HG03097 (cell line): ENCODE results near the gene THNSL1.

Experiments
- ATAC-seq: cut with Tn5 transposase; IDR thresholded peaks from one replicate; pipeline ENCODE4 v1.9.1; 2021; ENCODE audit not compliant: unreplicated experiment, low FRiP score

Gene THNSL1

DNA sequence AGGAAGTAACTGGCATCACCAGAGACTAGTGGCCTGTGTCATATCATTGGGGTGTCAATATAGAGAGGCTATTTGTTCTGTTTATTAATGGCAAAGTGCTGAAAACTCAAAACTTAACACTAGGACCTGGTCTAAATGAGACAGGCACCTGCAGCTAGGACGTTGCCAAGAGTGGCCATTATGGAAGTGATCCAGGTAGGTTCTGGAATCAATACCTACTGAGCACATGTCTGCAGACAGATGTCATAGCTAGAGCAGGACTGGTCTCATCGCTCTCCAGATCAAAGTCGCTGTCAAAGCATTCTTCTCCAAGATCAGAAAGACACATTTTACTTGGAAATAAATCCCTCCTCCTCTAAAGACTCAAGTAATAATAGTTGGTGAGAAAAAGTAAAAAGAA lies 40.3 kb downstream of the THNSL1 start:
- no peak for ATAC-seq

DNA sequence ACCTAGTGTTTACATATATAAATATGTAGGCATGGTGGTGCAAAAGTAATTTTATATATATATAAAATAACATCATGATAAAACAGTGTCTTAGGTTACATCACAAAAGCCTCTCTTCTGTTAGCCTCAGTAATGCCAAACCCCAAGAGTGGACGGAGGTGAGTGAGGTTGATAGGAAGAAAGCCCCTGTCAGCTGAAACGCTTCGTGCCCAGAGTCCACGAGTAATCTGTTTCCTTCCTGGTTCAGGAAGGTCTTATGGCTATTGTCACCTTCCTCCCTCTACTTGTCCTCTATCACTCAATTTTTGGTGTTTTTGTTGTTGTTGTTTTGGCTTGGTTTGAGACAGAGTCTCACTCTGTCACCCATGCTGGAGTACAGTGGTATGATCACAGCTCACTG lies 41.5 kb downstream of the THNSL1 start:
- ATAC-seq, result no peak

DNA sequence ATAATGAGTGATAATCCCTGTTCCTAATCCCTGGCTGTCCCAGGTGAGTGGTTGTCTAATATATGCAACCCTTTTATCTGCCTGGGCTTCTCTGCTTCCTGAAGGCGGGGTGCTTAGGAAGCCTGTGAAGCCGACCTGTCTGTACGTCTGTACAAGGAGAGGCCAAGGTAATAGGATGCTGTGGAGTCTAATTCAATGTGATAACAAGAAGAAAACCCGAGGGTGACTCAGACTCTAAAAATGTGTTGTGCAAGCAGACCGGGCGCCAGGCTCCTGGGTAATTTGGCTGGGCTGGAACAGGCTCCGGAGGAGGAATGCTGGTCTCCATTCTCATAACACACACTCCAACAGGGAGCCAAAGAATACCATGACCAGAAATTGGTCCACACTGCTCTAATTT lies 43.6 kb downstream of the THNSL1 start:
- no peak for ATAC-seq

DNA sequence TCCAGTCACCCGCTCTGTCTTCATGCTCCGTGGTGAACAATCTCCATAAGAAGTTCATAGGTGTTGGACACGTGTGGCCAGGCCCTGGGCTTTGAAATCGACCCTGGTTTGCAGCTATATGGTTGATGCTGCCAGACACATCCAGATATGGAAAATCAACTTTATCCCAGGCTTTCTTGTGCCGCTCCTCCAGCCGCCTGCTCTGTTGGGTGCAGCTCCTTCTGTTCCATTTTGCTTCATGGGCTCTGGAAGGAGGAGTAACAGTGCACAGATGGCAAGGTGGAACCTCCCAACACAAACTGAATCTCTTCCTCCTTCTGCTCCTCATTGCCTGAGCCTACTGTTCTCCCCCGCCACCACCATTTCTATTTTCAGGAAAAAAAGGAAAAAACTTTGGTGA lies 44.7 kb downstream of the THNSL1 start:
- ATAC-seq, result no peak

DNA sequence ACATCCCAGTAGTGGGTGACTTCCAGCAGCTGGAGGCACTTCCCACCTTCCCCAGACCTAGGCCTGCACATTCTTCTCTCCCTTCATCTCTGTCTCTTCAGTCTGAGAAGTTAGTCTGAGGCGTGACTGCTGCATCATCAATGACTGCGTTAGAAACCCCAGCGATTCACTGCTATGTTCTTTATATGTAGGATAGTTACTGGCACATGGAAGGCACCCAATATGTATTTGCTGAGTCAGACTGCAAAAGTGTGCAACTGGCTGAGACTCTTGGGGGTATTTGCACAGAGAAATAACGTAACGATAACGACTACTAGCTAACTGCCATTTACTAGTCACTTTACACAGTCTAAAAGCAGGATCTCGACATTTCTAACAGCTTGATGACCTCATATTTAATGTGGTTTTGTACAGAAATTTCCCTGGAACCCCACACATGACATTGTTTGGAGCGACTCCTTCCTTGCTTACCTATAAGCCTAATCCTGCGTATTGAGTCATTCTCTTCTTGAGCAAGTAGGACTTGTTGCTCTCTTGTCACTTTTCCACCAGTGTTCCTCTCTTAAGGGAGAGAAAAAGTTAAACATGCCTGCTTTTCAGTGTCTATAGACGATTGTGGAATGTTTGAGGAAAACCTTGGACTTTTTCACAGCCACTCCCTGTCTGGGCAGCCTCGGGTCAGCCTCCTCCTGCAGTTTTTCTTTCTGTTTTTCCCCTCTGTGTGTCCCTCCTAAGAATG lies 45.5 kb downstream of the THNSL1 start:
- ATAC-seq, result no peak

DNA sequence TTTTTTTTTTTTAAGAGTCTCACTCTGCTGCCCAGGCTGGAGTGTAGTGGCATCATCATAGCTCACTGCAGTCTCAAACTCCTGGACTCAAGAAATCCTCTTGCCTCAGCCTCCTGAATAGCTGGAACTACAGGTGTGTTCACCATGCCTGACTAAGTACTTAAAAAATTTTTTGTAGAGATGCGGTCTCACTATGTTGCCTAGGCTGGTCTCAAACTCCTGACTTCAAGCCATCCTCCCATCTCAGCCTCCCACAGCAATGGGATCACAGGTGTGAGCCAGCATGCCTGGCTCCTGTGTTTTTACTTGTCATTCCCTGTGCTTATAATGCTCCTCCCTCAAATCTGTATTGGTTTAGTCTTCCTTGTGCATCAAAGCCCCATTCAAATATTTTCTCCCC lies 46.7 kb downstream of the THNSL1 start:
- ATAC-seq, result no peak

DNA sequence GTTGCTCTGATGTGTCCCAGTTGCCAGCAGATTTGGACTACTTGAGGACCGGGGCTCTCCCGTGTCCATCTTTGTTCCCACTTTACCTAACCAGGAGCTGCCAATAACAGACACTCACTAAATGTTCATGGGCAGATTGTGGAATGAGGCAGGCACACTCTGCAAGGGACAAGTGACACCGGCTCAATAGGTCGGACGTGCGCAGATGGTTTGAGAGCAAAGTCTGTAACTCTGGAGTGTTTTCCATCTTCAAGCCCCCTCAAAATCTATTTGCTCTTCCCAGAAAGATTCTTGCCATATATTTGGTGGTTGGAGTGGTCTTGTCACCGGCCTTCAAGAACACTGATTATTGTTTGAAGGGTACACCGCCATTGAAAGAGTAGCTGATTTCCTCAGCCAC lies 47.2 kb downstream of the THNSL1 start:
- no peak for ATAC-seq

DNA sequence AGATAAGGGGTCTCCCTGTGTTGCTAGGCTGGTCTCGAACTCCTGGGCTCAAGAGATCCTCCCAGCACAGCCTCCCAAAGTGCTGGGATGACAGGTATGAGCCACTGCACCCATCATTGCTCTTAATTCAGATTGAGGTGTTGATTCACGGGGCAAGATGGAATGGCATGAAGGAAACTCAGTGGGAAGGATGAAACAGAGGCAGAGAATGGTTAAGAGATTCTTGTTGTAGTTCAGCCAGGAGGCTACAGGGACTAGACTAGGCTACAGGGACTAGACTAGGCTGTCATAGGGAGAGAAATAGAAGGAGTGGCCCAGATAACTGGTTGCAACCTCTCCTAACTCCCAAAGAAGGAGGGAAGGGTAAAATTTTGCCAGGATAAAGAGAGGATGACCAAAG lies 48.0 kb downstream of the THNSL1 start:
- ATAC-seq, result no peak

DNA sequence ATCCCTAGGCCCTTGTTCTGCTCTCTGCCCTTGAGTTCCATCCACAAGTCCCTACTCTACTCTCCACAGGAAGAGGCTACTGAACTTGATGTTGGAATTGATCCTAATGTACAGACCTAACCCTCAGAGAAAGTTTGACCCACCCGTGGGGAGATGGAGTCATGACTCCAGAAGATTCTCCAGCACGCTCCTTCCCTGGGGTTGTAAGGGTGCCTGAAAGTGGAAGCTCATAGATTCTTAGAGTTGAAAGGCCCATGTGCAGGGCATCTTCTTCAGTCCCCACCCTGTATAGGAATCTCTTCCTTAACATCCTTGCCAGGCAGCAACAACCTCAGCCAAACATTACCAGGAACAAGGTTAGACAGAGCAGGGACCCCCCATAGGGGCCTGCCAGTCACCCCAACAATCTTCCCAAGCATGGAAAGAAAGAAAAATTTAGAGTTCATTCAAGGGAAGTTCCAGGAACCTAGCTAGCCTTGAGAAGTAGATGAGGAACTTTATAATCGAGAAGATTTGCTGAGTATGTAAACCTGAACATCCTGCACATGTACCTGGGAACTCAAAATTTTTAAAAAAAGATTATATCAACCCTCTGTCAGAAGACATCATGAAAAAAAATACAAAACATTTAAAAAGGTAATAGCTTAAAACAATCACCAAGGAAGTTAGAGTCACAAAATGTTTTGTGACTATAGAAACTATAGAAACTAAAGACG lies 49.5 kb downstream of the THNSL1 start:
- no peak for ATAC-seq

DNA sequence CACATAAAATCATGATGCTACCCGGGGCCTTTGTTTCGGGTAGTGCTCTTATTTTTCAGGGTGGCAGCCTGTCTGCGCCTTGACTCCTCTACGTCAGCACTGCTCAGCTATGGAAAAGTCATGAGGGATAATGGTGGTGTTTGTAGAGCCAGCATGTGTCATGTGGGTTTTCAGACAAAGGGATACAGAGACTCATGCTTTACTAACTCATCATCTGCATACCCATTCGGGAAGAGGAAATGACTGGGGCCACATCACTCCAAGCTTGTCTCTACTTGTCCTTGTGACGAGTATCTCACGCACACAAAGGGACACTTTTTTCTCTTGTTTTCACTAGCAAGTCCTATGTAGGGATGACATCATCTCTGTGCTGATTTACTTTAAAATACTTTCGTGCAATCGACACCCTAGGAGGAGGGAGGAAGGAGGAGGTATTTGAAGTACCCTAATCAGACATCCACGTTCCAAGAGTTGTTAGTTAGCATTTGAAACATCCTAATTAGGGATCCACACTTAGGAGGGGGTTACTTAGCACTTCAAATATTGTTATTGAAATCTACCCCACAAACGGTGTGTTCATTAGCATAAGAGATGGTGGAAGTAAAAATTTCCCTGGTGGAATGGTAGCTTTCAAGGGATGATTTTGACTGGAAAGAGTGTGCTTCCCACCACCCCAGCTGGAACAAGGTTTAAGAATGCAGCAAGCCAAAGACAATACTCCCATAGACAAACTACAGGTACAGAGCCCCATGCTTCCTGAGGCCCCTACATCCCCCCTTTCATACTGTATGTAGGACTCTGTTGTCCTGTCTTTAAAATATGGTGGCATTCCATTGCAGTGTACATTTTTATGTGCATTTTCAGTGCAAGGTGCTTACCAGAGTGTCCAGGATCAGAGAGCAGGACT lies 52.0 kb downstream of the THNSL1 start:
- ATAC-seq, result no peak

DNA sequence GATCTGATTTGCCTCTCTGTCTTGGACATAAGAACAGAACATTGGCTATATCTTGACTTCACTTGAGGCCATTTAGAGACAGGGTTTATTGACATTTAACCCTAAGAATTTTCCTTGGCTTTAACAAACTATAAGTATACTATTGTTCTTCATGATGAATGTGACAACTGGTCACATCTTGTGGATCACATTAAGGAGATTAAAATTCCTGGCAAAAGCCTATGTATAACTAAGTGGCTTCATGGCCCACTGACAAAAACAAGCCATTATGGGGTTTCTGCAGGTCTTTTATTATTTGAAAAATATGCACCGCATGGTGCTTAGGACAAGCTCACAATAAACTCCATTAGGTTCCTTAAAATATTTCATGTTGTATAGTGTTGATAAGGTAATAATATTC lies 54.8 kb downstream of the THNSL1 start:
- ATAC-seq, result no peak

- ATAC-seq, result no peak
These were observed 56.4 kb downstream of the THNSL1 start for GRCh38 chr10:25072786-25073185.

DNA sequence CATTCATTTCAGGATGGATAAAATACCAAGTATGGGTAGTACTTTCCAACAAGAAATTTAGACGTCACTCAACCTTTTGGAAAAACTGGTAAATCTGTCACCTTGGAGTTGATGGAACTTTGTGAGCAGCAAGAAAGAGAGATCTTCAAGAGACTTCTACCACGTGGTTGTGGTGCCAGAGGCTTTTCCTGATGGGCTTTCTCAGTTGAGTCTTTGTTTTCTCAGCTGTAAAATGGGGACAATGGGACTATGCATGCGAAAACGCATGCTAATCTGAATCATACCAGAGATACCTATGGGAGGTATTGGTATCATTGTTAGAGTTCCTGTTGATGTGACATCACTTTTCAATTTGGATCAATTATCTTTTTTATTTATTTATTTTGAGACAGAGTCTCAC lies 59.4 kb downstream of the THNSL1 start:
- no peak for ATAC-seq
